ENCODE data around the gene PTH1R.

The PTH1R gene

DNA sequence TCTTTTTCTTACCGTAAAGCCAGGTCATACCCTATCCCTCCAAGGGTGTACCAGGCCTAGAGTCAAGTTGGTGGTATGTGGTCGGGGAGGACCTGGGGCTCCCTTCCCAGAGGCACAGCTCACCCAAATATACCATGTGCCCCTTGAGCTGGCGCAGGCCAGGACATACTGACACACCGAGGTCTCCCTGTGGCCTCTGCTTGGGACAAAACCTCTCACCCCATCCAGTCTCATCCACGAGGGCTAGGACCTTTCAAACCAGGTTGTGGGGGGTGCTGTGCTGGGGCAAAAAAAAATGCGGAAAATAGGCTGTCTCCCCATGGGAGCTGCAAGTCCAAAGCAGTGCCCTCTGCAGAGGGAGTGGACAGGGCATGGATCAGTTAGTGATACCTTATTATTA lies 22.8 kb downstream of the PTH1R start:
- Histone ChIP-seq H3K9me3 (ENCODE audit: low read depth, low read length) (no peaks in the 10 kb centered on the region), H3K4me3 (no peak overlapping the region)

DNA sequence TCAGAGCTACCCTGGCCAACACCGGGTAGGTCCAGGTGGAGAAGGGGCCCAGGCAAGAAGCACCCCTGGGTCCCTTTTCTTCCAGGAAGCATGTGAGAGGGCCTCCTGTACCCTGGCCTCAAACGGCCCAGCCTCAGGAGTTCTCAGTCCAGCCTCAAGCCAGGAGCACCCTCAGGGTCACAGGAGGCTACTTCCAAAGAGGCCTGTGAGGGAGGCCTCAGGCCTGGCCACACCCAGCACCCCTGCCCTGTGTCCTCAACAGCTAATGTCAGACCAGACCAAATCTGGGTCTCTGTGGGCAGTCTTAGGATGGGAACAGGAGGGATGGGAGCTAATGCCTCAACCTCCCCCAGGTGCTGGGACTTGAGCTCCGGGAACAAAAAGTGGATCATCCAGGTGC lies 23.5 kb downstream of the PTH1R start:
- Histone ChIP-seq H3K9me3 (ENCODE audit: low read depth, low read length) (no peaks in the 10 kb centered on the region), H3K36me3 (ENCODE audit: insufficient read depth, low read length) (no peaks in the 10 kb centered on the region), H3K9ac (ENCODE audit: insufficient read length) (no peak overlapping the region), H3K4me3 (no peak overlapping the region), H3K27ac (no peak overlapping the region)
- TF ChIP-seq POLR2AphosphoS5 (IDR thresholded peaks at IDR 0.05; ENCODE audit: borderline replicate concordance, low read depth, low read length), result no peak
- no peak for TF ChIP-seq EZH2 (IDR thresholded peaks at IDR 0.05)
- TF ChIP-seq FOXP2 (optimal IDR thresholded peaks at IDR 0.05; ENCODE audit: control extremely low read depth, extremely low read length, insufficient read depth), result no peak
- no peak for DNase-seq (ENCODE audit: low read depth, low spot score)

More for the DNA sequence above, 22.8 kb downstream of the PTH1R start:
- Histone ChIP-seq H3K9ac (ENCODE audit: insufficient read length) (no peak overlapping the region), H3K36me3 (ENCODE audit: insufficient read depth, low read length) (no peaks in the 10 kb centered on the region), H3K27ac (no peak overlapping the region)
- no peak for DNase-seq (ENCODE audit: low read depth, low spot score)
- TF ChIP-seq EZH2 (IDR thresholded peaks at IDR 0.05) (no peak), POLR2AphosphoS5 (IDR thresholded peaks at IDR 0.05; ENCODE audit: borderline replicate concordance, low read depth, low read length) (no peak), FOXP2 (optimal IDR thresholded peaks at IDR 0.05; ENCODE audit: control extremely low read depth, extremely low read length, insufficient read depth) (no peak)

DNA sequence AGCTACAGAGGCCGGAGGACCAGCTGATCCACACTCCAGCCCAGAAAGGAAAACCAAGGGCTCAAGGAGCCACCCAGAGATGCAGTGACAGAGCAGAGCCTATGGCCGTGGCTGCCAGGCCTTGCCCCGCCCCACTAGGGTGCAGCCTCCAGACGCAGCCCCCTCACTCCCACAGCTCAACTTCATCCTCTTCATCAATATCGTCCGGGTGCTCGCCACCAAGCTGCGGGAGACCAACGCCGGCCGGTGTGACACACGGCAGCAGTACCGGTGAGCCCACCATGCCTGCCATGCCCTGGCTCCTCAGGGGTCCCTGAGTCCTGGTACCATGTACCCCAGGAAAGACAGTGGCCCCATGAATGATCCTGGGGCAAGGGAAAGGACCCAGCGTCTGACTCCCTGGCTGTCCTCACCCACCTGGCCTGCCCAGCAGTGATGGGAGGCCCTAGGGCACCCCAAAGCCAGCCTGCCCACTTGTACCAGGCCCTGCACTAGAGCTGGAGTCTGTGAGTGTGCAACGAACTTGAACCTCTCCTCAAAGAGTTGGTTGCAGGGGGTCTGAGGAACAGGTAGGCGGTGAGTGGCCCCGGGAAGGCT lies 24.2 kb downstream of the PTH1R start:
- Histone ChIP-seq H3K27ac (no peak overlapping the region), H3K9ac (ENCODE audit: insufficient read length) (no peak overlapping the region), H3K36me3 (ENCODE audit: insufficient read depth, low read length) (no peaks in the 10 kb centered on the region), H3K4me3 (no peak overlapping the region), H3K9me3 (ENCODE audit: low read depth, low read length) (no peaks in the 10 kb centered on the region)
- TF ChIP-seq POLR2AphosphoS5 (IDR thresholded peaks at IDR 0.05; ENCODE audit: borderline replicate concordance, low read depth, low read length) (no peak), EZH2 (IDR thresholded peaks at IDR 0.05) (no peak), FOXP2 (optimal IDR thresholded peaks at IDR 0.05; ENCODE audit: control extremely low read depth, extremely low read length, insufficient read depth) (no peak)
- DNase-seq (ENCODE audit: low read depth, low spot score), result no peak

DNA sequence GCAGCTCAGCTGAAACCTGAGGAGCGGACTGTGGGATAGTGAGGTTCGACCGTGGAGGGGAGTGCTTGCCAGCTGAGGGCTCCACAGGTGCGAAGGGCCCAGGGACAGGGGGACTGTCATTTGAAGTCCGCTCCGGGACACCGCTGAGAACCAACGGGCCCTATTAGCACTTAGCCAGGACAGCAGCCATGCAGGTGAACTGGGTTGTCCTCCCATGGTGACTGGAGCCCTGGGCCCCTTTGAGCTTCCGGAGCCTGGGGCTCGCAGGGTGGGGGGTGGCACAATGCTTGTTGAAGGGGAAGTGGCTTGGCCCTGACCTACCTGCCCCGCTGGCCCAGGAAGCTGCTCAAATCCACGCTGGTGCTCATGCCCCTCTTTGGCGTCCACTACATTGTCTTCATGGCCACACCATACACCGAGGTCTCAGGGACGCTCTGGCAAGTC lies 24.7 kb downstream of the PTH1R start:
- TF ChIP-seq POLR2AphosphoS5 (IDR thresholded peaks at IDR 0.05; ENCODE audit: borderline replicate concordance, low read depth, low read length) (no peak), EZH2 (IDR thresholded peaks at IDR 0.05) (no peak), FOXP2 (optimal IDR thresholded peaks at IDR 0.05; ENCODE audit: control extremely low read depth, extremely low read length, insufficient read depth) (no peak)
- Histone ChIP-seq H3K36me3 (ENCODE audit: insufficient read depth, low read length) (no peaks in the 10 kb centered on the region), H3K4me3 (no peak overlapping the region), H3K9me3 (ENCODE audit: low read depth, low read length) (no peaks in the 10 kb centered on the region), H3K9ac (ENCODE audit: insufficient read length) (no peak overlapping the region), H3K27ac (no peak overlapping the region)
- DNase-seq (ENCODE audit: low read depth, low spot score), result no peak

DNA sequence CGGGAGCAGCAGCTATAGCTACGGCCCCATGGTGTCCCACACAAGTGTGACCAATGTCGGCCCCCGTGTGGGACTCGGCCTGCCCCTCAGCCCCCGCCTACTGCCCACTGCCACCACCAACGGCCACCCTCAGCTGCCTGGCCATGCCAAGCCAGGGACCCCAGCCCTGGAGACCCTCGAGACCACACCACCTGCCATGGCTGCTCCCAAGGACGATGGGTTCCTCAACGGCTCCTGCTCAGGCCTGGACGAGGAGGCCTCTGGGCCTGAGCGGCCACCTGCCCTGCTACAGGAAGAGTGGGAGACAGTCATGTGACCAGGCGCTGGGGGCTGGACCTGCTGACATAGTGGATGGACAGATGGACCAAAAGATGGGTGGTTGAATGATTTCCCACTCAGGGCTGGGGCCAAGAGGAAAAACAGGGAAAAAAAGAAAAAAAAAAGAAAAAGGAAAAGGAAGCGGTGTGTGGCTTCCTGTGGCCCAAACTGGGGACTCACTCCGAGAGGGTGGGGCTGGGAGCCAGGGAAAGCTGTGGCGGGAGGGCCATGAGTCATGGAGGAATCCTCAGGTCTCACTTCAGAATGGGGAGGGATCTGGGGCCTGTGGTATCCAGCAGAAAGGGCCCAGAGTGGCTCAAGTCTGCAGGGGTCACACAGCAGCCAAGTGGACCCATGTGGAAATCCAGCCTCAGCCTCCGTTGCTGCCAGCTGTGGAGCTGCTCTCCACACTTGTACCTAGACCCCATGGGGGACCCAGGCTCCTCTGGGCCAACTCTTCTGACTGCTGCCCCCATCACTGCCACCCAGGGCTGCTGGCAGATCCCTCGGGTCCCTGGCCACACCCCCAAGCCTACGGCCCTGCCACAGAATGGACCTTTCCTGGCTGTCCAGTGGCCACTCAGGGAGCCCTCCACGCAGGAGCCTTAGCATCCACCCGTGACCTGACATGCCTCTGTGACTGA lies 26.1 kb downstream of the PTH1R start:
- Histone ChIP-seq H3K27ac (no peak overlapping the region), H3K36me3 (ENCODE audit: insufficient read depth, low read length) (no peaks in the 10 kb centered on the region), H3K9me3 (ENCODE audit: low read depth, low read length) (no peaks in the 10 kb centered on the region), H3K4me3 (no peak overlapping the region), H3K9ac (ENCODE audit: insufficient read length) (no peak overlapping the region)
- TF ChIP-seq POLR2AphosphoS5 (IDR thresholded peaks at IDR 0.05; ENCODE audit: borderline replicate concordance, low read depth, low read length) (no peak), FOXP2 (optimal IDR thresholded peaks at IDR 0.05; ENCODE audit: control extremely low read depth, extremely low read length, insufficient read depth) (no peak), EZH2 (IDR thresholded peaks at IDR 0.05) (no peak)
- no peak for DNase-seq (ENCODE audit: low read depth, low spot score)

DNA sequence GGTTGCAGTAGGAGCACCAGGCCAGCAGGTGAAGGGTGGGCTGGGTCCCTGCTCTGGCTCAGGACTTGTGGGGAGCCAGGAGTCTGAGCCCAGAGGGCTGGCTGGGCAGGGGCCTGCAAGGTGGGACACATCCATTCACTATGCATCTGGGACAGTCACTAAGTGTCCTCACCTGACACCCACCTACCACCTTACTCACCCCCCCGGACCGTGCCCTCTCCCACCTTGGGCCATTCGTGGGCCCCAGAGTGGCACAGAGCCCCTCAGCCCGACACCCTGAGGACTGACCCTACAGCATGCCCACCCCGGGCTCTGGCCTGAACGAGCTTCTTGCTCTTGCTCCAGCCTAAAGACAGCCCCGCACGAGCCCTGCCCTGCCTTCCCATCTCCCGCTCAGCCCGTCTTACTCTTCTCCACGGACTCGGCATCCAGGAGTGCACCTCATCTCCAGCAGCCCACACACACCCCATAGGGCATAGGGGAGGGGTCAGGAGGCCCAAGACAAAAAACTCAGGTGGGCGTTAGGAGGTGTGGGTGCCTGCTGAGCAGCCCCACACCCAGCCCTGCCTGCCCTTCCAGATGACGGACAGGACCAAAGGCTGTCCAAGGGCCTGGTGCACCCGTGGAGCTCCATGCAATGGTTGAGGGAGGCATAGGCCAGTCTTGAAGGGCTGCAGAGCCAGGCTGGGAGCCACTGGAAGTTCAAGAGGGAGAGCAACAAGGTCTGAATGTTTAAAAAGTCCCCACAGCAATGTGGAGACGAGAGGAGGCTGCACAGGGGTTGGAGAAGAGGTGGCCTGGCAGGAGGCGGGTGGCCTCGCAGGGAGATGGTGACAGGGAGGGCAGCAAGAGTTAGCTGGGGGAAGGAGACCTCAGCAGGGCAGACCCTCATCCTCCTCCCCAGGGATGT lies 27.0 kb downstream of the PTH1R start:
- no peaks in the 10 kb centered on the region for H3K9me3 ChIP-seq (ENCODE audit: low read depth, low read length)
- H3K4me3 ChIP-seq, result no peak overlapping the region
- no peak for DNase-seq (ENCODE audit: low read depth, low spot score)
- H3K36me3 ChIP-seq (ENCODE audit: insufficient read depth, low read length), result no peaks in the 10 kb centered on the region
- H3K27ac ChIP-seq, result no peak overlapping the region
- no peak overlapping the region for H3K9ac ChIP-seq (ENCODE audit: insufficient read length)
- TF ChIP-seq POLR2AphosphoS5 (IDR thresholded peaks at IDR 0.05; ENCODE audit: borderline replicate concordance, low read depth, low read length) (no peak), EZH2 (IDR thresholded peaks at IDR 0.05) (no peak), FOXP2 (optimal IDR thresholded peaks at IDR 0.05; ENCODE audit: control extremely low read depth, extremely low read length, insufficient read depth) (no peak)

DNA sequence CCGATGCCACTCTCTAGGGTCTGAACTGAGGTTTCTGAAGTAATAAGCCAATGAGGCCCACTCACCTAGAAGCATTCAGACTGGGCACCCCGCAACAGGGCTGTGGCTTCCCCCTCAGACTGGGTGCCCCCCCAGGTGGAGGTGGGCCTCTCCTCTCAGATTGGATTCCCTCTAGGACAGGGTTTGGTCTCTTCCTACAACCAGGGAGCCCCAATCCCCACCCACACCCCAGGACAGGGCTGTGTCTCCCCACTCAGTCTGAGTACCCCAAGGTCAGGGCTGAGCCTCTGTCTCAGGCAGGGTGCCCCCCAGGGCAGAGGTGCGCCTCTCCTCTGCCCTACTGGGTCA lies 27.7 kb downstream of the PTH1R start:
- Histone ChIP-seq H3K36me3 (ENCODE audit: insufficient read depth, low read length) (no peaks in the 10 kb centered on the region), H3K9ac (ENCODE audit: insufficient read length) (no peak overlapping the region), H3K4me3 (no peak overlapping the region), H3K9me3 (ENCODE audit: low read depth, low read length) (no peaks in the 10 kb centered on the region), H3K27ac (no peak overlapping the region)
- DNase-seq (ENCODE audit: low read depth, low spot score), result no peak
- TF ChIP-seq EZH2 (IDR thresholded peaks at IDR 0.05), result no peak
- TF ChIP-seq FOXP2 (optimal IDR thresholded peaks at IDR 0.05; ENCODE audit: control extremely low read depth, extremely low read length, insufficient read depth), result no peak
- no peak for TF ChIP-seq POLR2AphosphoS5 (IDR thresholded peaks at IDR 0.05; ENCODE audit: borderline replicate concordance, low read depth, low read length)
